Measurements from ENCODE around the gene IQCC.

DNA sequence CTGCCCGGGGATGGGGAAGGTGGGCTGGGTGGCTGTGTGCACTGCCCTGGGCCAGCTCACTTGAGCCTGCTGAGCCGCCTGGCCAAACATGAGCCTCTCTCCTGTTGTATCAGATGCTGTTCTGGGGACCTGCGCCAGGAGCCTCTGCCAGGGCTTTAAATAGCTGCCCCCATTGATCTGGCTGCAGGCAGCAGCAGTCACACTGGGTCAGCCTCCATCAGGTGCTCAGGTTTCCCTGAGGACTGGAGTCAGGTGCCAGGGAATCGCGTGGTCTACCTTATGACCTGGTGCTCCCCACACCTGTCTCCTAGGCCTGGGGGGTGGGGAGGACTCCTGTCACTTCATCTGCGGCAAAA lies 5.8 kb upstream of the IQCC start:
- TF ChIP-seq CTCF (IDR thresholded peaks at IDR 0.05) (no peak), POLR2A (IDR thresholded peaks at IDR 0.05) (no peak), POLR2AphosphoS5 (IDR thresholded peaks at IDR 0.05) (no peak)
